Endodermal cell (in vitro differentiated cells): Measurements from ENCODE around the gene CRTC1. TPM values are rescaled to one million over a fixed set of nuclear protein-coding genes. Genes with fewer than 3 reads are reported as not detected.

ENCODE experiments used
- DNase-seq: peaks from one replicate; pipeline ENCODE4 v3.0.0-alpha.2; 2017
- H3K27ac ChIP-seq: 2 replicates; pipeline ENCODE4 v1.5.1; 2013; ENCODE audit warnings: mild to moderate bottlenecking, low read depth, low read length, moderate library complexity
- H3K27me3 ChIP-seq: 2 replicates; pipeline ENCODE4 v1.6.1; 2013; ENCODE audit warnings: mild to moderate bottlenecking, low read length, moderate library complexity; ENCODE audit not compliant: insufficient read depth, control insufficient read depth, poor library complexity, severe bottlenecking
- H3K36me3 ChIP-seq: 2 replicates; pipeline ENCODE4 v1.7.0; 2013; ENCODE audit warnings: mild to moderate bottlenecking, low read length, moderate library complexity; ENCODE audit not compliant: control insufficient read depth, insufficient read depth
- H3K4me1 ChIP-seq: one replicate; pipeline ENCODE4 v1.7.0; 2013; ENCODE audit warnings: low read length; ENCODE audit not compliant: control insufficient read depth, insufficient read depth
- H3K4me3 ChIP-seq: 2 replicates; pipeline ENCODE4 v1.5.1; 2013; ENCODE audit warnings: mild to moderate bottlenecking, low read length, moderate library complexity
- H3K9ac ChIP-seq: 2 replicates; pipeline ENCODE4 v1.6.1; 2013; ENCODE audit warnings: mild to moderate bottlenecking, low read length, moderate library complexity; ENCODE audit not compliant: poor library complexity, severe bottlenecking; ENCODE audit errors: extremely low read depth
- H3K9me3 ChIP-seq: 2 replicates; pipeline ENCODE4 v1.6.1; 2013; ENCODE audit warnings: mild to moderate bottlenecking, low read length, moderate library complexity; ENCODE audit not compliant: control insufficient read depth
- H3K27ac Mint-ChIP-seq: 2 replicates; pipeline ENCODE4 v1.8.0; 2020; ENCODE audit warnings: mixed read lengths
- H3K27me3 Mint-ChIP-seq: 2 replicates; pipeline ENCODE4 v1.8.0; 2021; ENCODE audit warnings: mild to moderate bottlenecking, mixed read lengths; ENCODE audit not compliant: insufficient read depth
- H3K36me3 Mint-ChIP-seq: 2 replicates; pipeline ENCODE4 v1.8.0; 2020; ENCODE audit warnings: low read depth, mixed read lengths
- H3K4me1 Mint-ChIP-seq: 2 replicates; pipeline ENCODE4 v1.8.0; 2020; ENCODE audit warnings: mixed read lengths
- H3K4me3 Mint-ChIP-seq: 2 replicates; pipeline ENCODE4 v1.8.0; 2020; ENCODE audit warnings: mild to moderate bottlenecking, moderate library complexity, mixed read lengths
- H3K9me3 Mint-ChIP-seq: 2 replicates; pipeline ENCODE4 v1.8.0; 2020; ENCODE audit warnings: mild to moderate bottlenecking, mixed read lengths
- WGBS, 2 experiments: methylation state at CpG; one replicate each; pipeline versions ENCODE4 v1.1.5 to v1.1.7; 2013; ENCODE audit warnings: missing lambda C conversion rate in 2 of 2, mixed read lengths in 1 of 2; ENCODE audit not compliant: insufficient coverage in 1 of 2, insufficient read length in 1 of 2; 5-methylcytosine and 5-hydroxymethylcytosine counted together
- total RNA-seq, 2 donors: library from RNA; stranded (reverse); fragmentation: NEBNext Ultra II Directional in 1 of 2; extraction: Animal tissue kit (Norgen Biotek cat#: 25700) in 1 of 2; gene quantifications; 2 replicates in 1 of 2; 3 replicates in 1 of 2; pipeline ENCODE4 v1.2.1, GENCODE V29; 2021
- TF ChIP-seq, protein P1 (sequence below): fragments of 200-600 bp; sonication (generic); conservative IDR thresholded peaks from 2 replicates; pipeline ENCODE4 v1.5.0; 2021; ENCODE audit warnings: antibody characterized with exemption, mild to moderate bottlenecking

Gene CRTC1
- total RNA-seq, 2 donors from 2014 or later: 26.6 to 29.7 TPM

DNA sequence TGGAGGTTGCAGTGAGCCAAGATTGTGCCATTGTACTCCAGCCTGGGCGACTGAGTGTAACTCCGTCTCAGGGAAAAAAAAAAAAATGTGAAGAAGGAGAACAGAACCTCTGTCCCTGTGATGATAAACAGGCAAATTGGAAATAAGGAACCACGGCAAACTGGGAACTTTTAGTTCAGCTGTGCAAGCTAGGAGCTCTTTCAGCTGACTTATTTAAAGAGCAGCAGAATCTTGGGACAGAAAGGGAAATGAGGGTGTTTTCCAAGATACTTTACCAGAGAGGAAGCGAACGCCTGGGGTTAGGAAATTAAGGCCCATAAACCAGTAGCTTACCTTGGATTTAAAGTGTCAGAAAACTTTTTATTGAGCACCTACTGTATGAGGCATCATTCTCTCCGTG, 145.3 kb downstream of the CRTC1 start:
- Mint-ChIP-seq H3K36me3 (no peaks in the 10 kb centered on the region), H3K27ac (no peak overlapping the region), H3K4me1 (peaks cover 9% of the 10 kb centered on the region), H3K9me3 (peaks cover 15% of the 10 kb centered on the region), H3K4me3 (no peak overlapping the region), H3K27me3 (peaks cover 35% of the 10 kb centered on the region)
- Histone ChIP-seq H3K4me1 (no peaks in the 10 kb centered on the region), H3K36me3 (no peaks in the 10 kb centered on the region), H3K9me3 (peaks cover 7% of the 10 kb centered on the region), H3K27me3 (peaks cover 10% of the 10 kb centered on the region), H3K27ac (no peak overlapping the region), H3K4me3 (no peak overlapping the region), H3K9ac (no peak overlapping the region)
- no peak for DNase-seq
- WGBS, 2 experiments: 71 to 78% methylated on average over 5 to 6 of the region's 6 CpGs
- TF ChIP-seq, protein P1, sequence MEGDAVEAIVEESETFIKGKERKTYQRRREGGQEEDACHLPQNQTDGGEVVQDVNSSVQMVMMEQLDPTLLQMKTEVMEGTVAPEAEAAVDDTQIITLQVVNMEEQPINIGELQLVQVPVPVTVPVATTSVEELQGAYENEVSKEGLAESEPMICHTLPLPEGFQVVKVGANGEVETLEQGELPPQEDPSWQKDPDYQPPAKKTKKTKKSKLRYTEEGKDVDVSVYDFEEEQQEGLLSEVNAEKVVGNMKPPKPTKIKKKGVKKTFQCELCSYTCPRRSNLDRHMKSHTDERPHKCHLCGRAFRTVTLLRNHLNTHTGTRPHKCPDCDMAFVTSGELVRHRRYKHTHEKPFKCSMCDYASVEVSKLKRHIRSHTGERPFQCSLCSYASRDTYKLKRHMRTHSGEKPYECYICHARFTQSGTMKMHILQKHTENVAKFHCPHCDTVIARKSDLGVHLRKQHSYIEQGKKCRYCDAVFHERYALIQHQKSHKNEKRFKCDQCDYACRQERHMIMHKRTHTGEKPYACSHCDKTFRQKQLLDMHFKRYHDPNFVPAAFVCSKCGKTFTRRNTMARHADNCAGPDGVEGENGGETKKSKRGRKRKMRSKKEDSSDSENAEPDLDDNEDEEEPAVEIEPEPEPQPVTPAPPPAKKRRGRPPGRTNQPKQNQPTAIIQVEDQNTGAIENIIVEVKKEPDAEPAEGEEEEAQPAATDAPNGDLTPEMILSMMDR: no peak

- peaks cover 7% of the 10 kb centered on the region for H3K9me3 ChIP-seq
- H3K27ac ChIP-seq: no peak overlapping the region
- 82 to 100% methylated on average over 1 to 2 of the region's 2 CpGs for WGBS, 2 experiments
- peaks cover 16% of the 10 kb centered on the region for H3K36me3 Mint-ChIP-seq
- H3K4me3 ChIP-seq: no peak overlapping the region
- H3K4me1 Mint-ChIP-seq: peaks cover 22% of the 10 kb centered on the region
- H3K9me3 Mint-ChIP-seq: peaks cover 15% of the 10 kb centered on the region
- peaks cover 11% of the 10 kb centered on the region for H3K36me3 ChIP-seq
- no peak overlapping the region for H3K9ac ChIP-seq
- peaks cover 10% of the 10 kb centered on the region for H3K27me3 ChIP-seq
- H3K27me3 Mint-ChIP-seq: peaks cover 27% of the 10 kb centered on the region
- no peak for DNase-seq
- H3K4me1 ChIP-seq: no peaks in the 10 kb centered on the region
- TF ChIP-seq, protein P1: no peak
- H3K4me3 Mint-ChIP-seq: no peak overlapping the region
- no peak overlapping the region for H3K27ac Mint-ChIP-seq
Measured at GRCh38 chr19:18830488-18830887, 147.0 kb downstream of the CRTC1 start.

GRCh38 chr19:18831524-18832305, 148.2 kb downstream of the CRTC1 start, which contains the start of gene UPF1:
UPF1 (plus strand) TSS chr19:18831959; CDS start chr19:18832210, 251 bp downstream.
- H3K4me1 Mint-ChIP-seq: peaks cover 22% of the 10 kb centered on the region
- peak; percentile 97 for DNase-seq
- peaks cover 7% of the 10 kb centered on the region for H3K9me3 ChIP-seq
- H3K9ac ChIP-seq: peak within 1 kb of the TSS; percentile 77
- no peak within 1 kb of the TSS for H3K27ac ChIP-seq
- H3K4me3 Mint-ChIP-seq: peak within 1 kb of the TSS; percentile 89
- peaks cover 10% of the 10 kb centered on the region for H3K27me3 ChIP-seq
- H3K4me3 ChIP-seq: peak within 1 kb of the TSS; percentile 85
- H3K9me3 Mint-ChIP-seq: peaks cover 9% of the 10 kb centered on the region
- H3K4me1 ChIP-seq: no peaks in the 10 kb centered on the region
- H3K27me3 Mint-ChIP-seq: peaks cover 18% of the 10 kb centered on the region
- 1 to 9% methylated on average over 17 to 96 of the region's 96 CpGs for WGBS, 2 experiments
- peaks cover 21% of the 10 kb centered on the region for H3K36me3 ChIP-seq
- H3K27ac Mint-ChIP-seq: peak within 1 kb of the TSS; percentile 91
- H3K36me3 Mint-ChIP-seq: peaks cover 26% of the 10 kb centered on the region
- TF ChIP-seq, protein P1: no peak

Other genes with a start within 250 kb of the CRTC1 start
- 100 to 1,000 TPM; 156 to 212 TPM for gene ISYNA1, start 245.5 kb upstream of the CRTC1 start, total RNA-seq
- 10 to 100 TPM; 10.9 to 15.4 TPM for gene ELL, start 161.6 kb upstream of the CRTC1 start, total RNA-seq
- 100 to 1,000 TPM; 277 to 336 TPM for gene FKBP8, start 140.1 kb upstream of the CRTC1 start, total RNA-seq
- gene KXD1, start 125.8 kb upstream of the CRTC1 start, total RNA-seq: 100 to 1,000 TPM; 108 to 115 TPM
- 1,000 to 10,000 TPM; 1,143 to 1,222 TPM for gene UBA52, start 111.8 kb upstream of the CRTC1 start, total RNA-seq
- gene REX1BD, start 94.9 kb upstream of the CRTC1 start, total RNA-seq: 10 to 100 TPM; 76.9 to 83.9 TPM
- 10 to 100 TPM; 10.4 to 10.5 TPM for gene CRLF1, start 76.9 kb upstream of the CRTC1 start, total RNA-seq
- gene TMEM59L, start 70.8 kb upstream of the CRTC1 start, total RNA-seq: 1 to 10 TPM; 5.0 to 7.2 TPM
- gene KLHL26, start 46.7 kb upstream of the CRTC1 start, total RNA-seq: 10 to 100 TPM in 1 of 2 donors, 1 to 10 TPM in 1; 9.4 to 11.2 TPM
- not detected for gene COMP, start 107.6 kb downstream of the CRTC1 start, total RNA-seq
- 10 to 100 TPM; 82.1 to 87.3 TPM for gene UPF1, start 148.3 kb downstream of the CRTC1 start, total RNA-seq
- gene CERS1, start 212.5 kb downstream of the CRTC1 start, total RNA-seq: 10 to 100 TPM; 16.6 to 25.5 TPM
- gene COPE, start 235.7 kb downstream of the CRTC1 start, total RNA-seq: 100 to 1,000 TPM; 226 to 241 TPM
- 10 to 100 TPM; 30.4 to 37.9 TPM for gene DDX49, start 236.0 kb downstream of the CRTC1 start, total RNA-seq